Measurements from ENCODE around the gene S100B. TPM values are rescaled to one million over a fixed set of nuclear protein-coding genes. Genes with fewer than 3 reads are reported as not detected.

S100B gene
- total RNA-seq, 1 donor from 2014 or later = not detected

- no peak for DNase-seq (ENCODE audit: low read depth)
These were observed 44.1 kb downstream of the S100B start for GRCh38 chr21:46560568-46561444.

GRCh38 chr21:46559291-46559983 lies 45.4 kb downstream of the S100B start:
- no peak for DNase-seq (ENCODE audit: low read depth)

- DNase-seq (ENCODE audit: low read depth) = no peak
These were observed 46.9 kb downstream of the S100B start for GRCh38 chr21:46557919-46558392.

- DNase-seq (ENCODE audit: low read depth) = no peak
These were observed 47.4 kb downstream of the S100B start for GRCh38 chr21:46557469-46557868.

- no peak for DNase-seq (ENCODE audit: low read depth)
These were observed 48.1 kb downstream of the S100B start for GRCh38 chr21:46556802-46557201.

GRCh38 chr21:46555678-46556077 lies 49.2 kb downstream of the S100B start:
- DNase-seq (ENCODE audit: low read depth) = no peak

- DNase-seq (ENCODE audit: low read depth) = no peak
These were observed 49.7 kb downstream of the S100B start for GRCh38 chr21:46555225-46555617.

- no peak for DNase-seq (ENCODE audit: low read depth)
These were observed 50.3 kb downstream of the S100B start for GRCh38 chr21:46554431-46555224.

GRCh38 chr21:46553993-46554392 lies 50.9 kb downstream of the S100B start:
- no peak for DNase-seq (ENCODE audit: low read depth)

GRCh38 chr21:46552865-46553379 lies 52.0 kb downstream of the S100B start:
- DNase-seq (ENCODE audit: low read depth) = no peak

GRCh38 chr21:46552274-46552673 lies 52.6 kb downstream of the S100B start:
- DNase-seq (ENCODE audit: low read depth) = no peak

GRCh38 chr21:46551636-46552241 lies 53.1 kb downstream of the S100B start:
- DNase-seq (ENCODE audit: low read depth) = no peak

GRCh38 chr21:46550116-46550941 lies 54.6 kb downstream of the S100B start:
- DNase-seq (ENCODE audit: low read depth) = no peak

- DNase-seq (ENCODE audit: low read depth) = no peak
These were observed 55.2 kb downstream of the S100B start for GRCh38 chr21:46549650-46550049.

Other genes with a start within 250 kb of the S100B start
- gene DIP2A, start 146.2 kb downstream of the S100B start, total RNA-seq = 15.8 and 46.7 TPM in 2 replicates
- gene PRMT2, start 30.6 kb upstream of the S100B start, total RNA-seq = 123 and 163 TPM in 2 replicates